ENCODE data around the gene STARD10.
"Not testable (repeated sequence)": the region's sequence is repeated elsewhere in the genome, so short reads cannot be mapped to it uniquely, and the experiment has no call there.

Gene STARD10

GRCh38 chr11:72805216-72805615, 11.4 kb upstream of the STARD10 start:
- Histone ChIP-seq H3K27ac (no peak overlapping the region), H3K4me3 (no peak overlapping the region)
- DNase-seq (ENCODE audit: low spot score) = no peak
- TF ChIP-seq CTCF (IDR thresholded peaks at IDR 0.05) = no peak

- H3K4me3 ChIP-seq = no peak overlapping the region
- no peak for TF ChIP-seq CTCF (IDR thresholded peaks at IDR 0.05)
- no peak for DNase-seq (ENCODE audit: low spot score)
- no peak overlapping the region for H3K27ac ChIP-seq
Measured at GRCh38 chr11:72802822-72803221, 9.0 kb upstream of the STARD10 start.

DNA sequence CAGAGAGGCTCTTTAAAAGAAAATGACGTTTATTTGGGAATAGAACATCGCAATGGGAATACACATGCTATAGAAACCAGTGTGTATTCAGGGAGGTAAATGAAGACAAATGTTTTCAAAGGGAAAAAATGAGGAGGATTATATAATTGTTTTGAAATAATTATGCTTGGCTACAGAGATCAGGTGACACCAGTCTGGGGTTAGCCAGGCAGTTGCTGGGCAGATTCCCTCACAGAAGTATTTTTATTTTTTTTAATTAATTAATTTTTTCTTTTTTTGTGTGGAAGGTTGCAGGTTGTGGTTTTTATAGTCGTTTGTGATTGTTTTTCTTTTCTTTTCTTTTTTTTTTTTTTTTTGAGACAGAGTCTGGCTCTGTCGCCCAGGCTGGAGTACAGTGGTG, 5.6 kb upstream of the STARD10 start:
- no peak for DNase-seq (ENCODE audit: low spot score)
- no peak for TF ChIP-seq CTCF (IDR thresholded peaks at IDR 0.05)
- Histone ChIP-seq H3K4me3 (no peak overlapping the region), H3K27ac (no peak overlapping the region)

DNA sequence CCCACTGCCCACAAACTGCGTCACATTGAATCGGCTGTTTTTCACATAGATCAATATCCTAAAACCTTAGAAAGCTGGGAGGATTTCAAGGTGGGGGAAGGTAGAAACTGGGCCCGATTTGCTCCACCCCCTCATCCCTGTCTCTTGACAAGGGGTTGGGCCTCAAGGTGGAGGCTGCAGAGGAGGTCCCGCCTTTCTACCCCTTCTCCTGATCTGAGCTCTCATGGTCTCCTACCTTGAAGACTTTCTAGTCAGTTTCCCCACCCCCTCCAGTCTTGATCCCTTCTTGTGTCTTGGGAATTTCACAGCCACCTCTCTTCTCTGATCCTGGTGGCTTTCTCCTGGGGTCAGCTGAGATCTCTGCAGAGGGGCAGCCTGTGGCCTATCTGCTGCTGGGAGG, 4.5 kb upstream of the STARD10 start:
- H3K27ac ChIP-seq = no peak overlapping the region
- no peak for DNase-seq (ENCODE audit: low spot score)
- no peak for TF ChIP-seq CTCF (IDR thresholded peaks at IDR 0.05)
- no peak overlapping the region for H3K4me3 ChIP-seq

DNA sequence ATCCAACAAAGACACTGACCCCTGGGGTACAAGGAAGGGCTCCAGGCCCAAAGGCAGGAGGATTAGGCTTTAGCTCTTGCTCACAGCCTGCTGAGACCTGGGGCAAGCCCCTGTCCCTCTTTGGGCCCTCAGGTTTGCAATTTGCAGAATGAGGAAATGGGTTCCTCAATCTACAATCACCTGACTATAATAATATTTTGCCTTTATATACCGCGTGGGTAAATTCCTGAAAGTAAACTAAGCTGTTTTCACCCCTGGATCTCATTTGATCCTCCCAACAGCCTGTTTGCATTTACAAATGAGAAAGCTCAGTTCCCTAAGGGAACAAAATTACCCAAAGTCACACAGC, 797 bp downstream of the STARD10 start:
- Histone ChIP-seq H3K27ac (peak overlapping the region; percentile 89 to 93), H3K4me3 (peak overlapping the region; percentile 74)
- DNase-seq (ENCODE audit: low spot score) = no peak
- TF ChIP-seq CTCF (IDR thresholded peaks at IDR 0.05) = no peak

DNA sequence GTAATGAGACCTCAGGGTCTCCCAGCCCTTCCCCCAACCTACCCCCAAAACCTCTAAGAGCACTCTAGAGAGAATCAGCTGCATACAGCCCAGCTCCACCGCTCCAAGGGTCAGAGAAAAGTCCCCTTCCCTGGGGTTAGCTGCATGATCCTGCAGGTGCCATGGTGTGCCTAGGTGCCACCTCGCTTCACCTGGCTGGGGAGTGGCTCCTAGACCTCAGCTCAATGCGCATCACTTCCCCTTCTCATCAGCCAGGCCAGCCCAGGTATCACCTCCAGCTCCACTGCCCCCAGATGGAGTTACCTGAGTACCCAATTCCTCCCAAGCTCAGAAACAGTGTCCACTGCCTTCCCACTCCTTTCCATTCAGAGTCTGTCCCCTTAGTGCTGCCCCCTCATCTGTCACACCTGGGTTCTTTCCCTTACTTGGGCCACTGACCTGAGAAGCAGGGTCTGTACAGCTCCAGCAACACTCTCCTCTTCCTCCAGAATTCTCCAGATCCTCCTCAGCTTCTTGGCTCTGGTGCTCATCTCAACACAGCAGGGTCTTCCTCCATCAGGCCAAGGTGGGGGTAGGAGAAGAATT, 1.3 kb downstream of the STARD10 start:
- Histone ChIP-seq H3K27ac (peak overlapping the region; percentile 89 to 93), H3K4me3 (peak overlapping the region; percentile 74)
- TF ChIP-seq CTCF (IDR thresholded peaks at IDR 0.05) = no peak
- DNase-seq (ENCODE audit: low spot score) = peak; percentile 76

DNA sequence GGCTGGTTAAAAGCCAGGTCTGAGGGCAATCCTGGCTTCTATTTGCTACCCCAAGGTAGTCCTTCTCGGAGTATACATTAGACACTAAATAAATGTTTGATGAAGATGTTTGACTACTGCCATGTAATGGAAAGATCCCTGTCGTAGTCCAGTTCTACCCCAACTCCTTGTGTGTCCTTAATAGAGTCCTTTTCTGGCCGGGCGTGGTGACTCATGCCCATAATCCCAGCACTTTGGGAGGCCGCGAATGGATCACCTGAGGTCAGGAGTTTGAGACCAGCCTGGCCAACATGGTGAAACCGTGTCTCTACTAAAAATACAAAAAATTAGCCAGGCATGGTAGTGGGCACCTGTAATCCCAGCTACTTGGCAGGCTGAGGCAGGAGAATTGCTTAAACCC, 2.6 kb downstream of the STARD10 start:
- DNase-seq (ENCODE audit: low spot score); H3K4me3 ChIP-seq: not testable (repeated sequence)
- H3K27ac ChIP-seq = peak overlapping the region in 1 of 2 donors; percentile 89
